Neural cell (in vitro differentiated cells): ENCODE data around the gene MAP4K2.

Source experiments
- RAD21 ChIP-seq: fragments of 450-650 bp; conservative IDR thresholded peaks from 2 replicates; pipeline ENCODE4 v1.6.1; 2014; ENCODE audit warnings: antibody characterized with exemption, mild to moderate bottlenecking, moderate library complexity
- SMC3 ChIP-seq: fragments of 450-650 bp; conservative IDR thresholded peaks from 2 replicates; pipeline ENCODE4 v1.6.1; 2014; ENCODE audit warnings: antibody characterized with exemption, mild to moderate bottlenecking, moderate library complexity; ENCODE audit not compliant: poor library complexity

GRCh38 chr11:64839887-64840782 is 37.1 kb upstream of the MAP4K2 start:
- TF ChIP-seq RAD21: no peak
- no peak for TF ChIP-seq SMC3
